IPS DF 6.9 (cell line): ENCODE measurements around the gene ASL.
"Not testable (repeated sequence)": the region's sequence is repeated elsewhere in the genome, so short reads cannot be mapped to it uniquely, and the experiment has no call there.

Experiments used
- DNase-seq: peaks from one replicate; pipeline ENCODE4 v3.0.0-alpha.2; 2013; ENCODE audit warnings: low read depth, low spot score
- H3K27ac ChIP-seq: one replicate; pipeline ENCODE4 v1.5.1; 2013; ENCODE audit warnings: low read length, control low read depth
- H3K27me3 ChIP-seq: 2 replicates; pipeline ENCODE4 v1.6.1; 2013; ENCODE audit warnings: mild to moderate bottlenecking, low read length; ENCODE audit not compliant: control insufficient read depth, insufficient read depth
- H3K36me3 ChIP-seq: 2 replicates; pipeline ENCODE4 v1.6.1; 2013; ENCODE audit warnings: low read length; ENCODE audit not compliant: control insufficient read depth, insufficient read depth
- H3K4me1 ChIP-seq: 2 replicates; pipeline ENCODE4 v1.6.1; 2013; ENCODE audit warnings: low read length; ENCODE audit not compliant: control insufficient read depth, insufficient read depth
- H3K4me3 ChIP-seq: 2 replicates; pipeline ENCODE4 v1.5.1; 2013; ENCODE audit warnings: mild to moderate bottlenecking, low read length
- H3K9me3 ChIP-seq: 2 replicates; pipeline ENCODE4 v1.6.1; 2013; ENCODE audit warnings: low read length, inconsistent platforms; ENCODE audit not compliant: control insufficient read depth, insufficient read depth
- WGBS: extraction: QIAGEN DNeasy Blood & Tissue Kit; methylation state at CpG from one replicate; pipeline ENCODE4 v1.1.7; 2013; ENCODE audit warnings: mixed read lengths, missing lambda C conversion rate; ENCODE audit not compliant: insufficient read length, insufficient coverage; 5-methylcytosine and 5-hydroxymethylcytosine counted together

ASL gene

DNA sequence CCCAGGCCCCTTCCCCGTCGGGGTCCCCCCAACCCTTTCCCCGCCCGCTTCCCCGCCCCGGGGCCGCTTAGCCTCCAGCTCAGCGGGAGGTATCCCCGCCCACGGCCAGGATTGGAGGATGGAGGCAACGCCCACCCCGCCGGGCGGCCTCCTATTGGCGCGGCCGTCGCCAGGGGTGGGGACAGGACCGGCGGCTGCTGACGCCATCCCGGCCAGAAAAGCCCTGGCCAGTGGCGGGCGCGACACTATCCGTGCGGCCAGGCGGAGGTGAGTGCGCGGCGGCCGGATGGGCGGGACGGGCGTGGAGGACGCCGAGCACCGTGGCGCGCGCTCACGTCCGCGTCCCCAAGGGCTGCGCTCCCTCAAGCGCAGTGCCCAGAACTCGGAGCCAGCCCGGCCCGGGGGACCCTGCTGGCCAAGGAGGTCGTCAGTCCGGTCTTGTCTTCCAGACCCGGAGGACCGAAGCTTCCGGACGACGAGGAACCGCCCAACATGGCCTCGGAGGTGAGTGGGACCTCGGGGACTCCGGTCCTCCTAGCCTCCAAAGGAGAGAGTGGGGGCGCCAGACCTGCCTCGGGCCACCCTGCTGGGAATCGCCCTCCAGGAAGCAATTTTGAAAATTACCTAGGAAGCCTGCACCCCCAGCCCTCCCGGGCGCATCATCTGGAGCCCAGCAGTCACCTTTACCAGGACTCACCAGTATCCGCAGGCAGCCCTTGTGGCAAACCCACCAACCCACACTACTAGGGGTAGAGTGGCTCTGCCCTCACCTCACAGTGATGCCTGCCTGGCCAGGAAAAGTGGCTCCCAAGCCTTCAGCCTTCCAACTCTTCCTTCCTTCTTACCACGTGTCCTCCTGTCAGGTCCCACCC, at the start of gene ASL:
Gene ASL (plus strand): TSS at position 230 of the 872 bp plus-strand sequence. CDS start 263 bp downstream, at position 493.
- Histone ChIP-seq H3K27ac (no peak within 1 kb of the TSS), H3K9me3 (no peaks in the 10 kb centered on the region), H3K36me3 (no peaks in the 10 kb centered on the region; the same call in 1 of the 2 replicates), H3K27me3 (no peaks in the 10 kb centered on the region), H3K4me3 (peak within 1 kb of the TSS; percentile 97), H3K4me1 (peaks cover 2% of the 10 kb centered on the region)
- no CpG with 5 or more reads among the region's 67 CpGs for WGBS
- DNase-seq, result peak; percentile 89

DNA sequence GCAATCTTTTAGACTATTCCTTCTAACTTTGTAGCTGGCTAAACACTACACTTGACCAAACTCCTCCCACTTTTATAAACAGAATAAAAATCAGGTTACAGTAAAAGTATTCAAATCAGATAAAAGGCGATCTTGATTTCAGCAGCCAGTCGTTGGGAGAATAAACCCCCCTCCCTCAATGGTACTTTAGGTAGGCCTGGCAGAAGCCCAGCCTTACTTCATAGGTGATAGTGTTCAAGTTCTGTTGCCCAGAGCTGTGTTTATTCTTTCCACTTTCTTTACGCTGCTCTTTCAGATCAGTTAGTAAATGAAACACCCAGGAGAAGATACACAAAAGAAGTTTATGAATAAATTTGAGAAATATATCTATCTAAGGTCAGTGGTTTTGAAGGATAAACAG, 47.3 kb upstream of the ASL start:
- H3K4me1 ChIP-seq, DNase-seq, H3K27ac ChIP-seq, H3K36me3 ChIP-seq, H3K4me3 ChIP-seq, H3K27me3 ChIP-seq, H3K9me3 ChIP-seq: not testable (repeated sequence)
- WGBS, result no CpG with 5 or more reads among the region's 3 CpGs

- Histone ChIP-seq H3K27ac (no peak overlapping the region), H3K4me1 (no peaks in the 10 kb centered on the region), H3K36me3 (no peaks in the 10 kb centered on the region), H3K4me3 (no peak overlapping the region), H3K9me3 (no peaks in the 10 kb centered on the region), H3K27me3 (no peaks in the 10 kb centered on the region)
- no CpG with 5 or more reads among the region's 7 CpGs for WGBS
- no peak for DNase-seq
These were observed 41.9 kb upstream of the ASL start for GRCh38 chr7:66033471-66034385.

DNA sequence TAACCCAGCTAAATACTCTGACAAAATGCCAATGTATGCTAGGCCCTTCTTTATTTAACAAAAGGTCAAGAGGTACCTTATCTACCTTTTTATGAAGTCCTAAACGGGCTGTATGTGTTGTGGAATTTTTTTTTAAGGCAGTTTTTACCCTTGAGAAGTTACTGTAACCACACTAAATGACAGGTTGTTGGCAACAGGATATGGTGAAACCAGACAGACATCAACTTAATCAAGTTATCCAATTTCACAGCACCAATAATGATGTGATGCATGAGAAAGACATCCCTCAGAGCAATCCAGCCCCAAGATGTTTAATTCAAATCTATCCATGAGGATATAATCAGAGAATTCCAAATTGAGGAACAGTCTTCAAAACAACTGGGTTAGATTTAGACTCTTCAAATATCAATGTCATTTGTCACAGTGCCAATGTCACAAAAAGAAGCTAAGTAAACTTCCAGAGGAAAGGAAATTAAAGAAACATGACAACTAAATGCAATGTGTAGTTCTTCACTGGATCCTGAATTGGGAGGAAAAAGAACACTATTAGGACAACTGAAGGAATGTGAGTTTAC, 41.1 kb upstream of the ASL start:
- DNase-seq, H3K4me3 ChIP-seq, H3K4me1 ChIP-seq, H3K36me3 ChIP-seq, H3K9me3 ChIP-seq, H3K27ac ChIP-seq, H3K27me3 ChIP-seq: not testable (repeated sequence)
- WGBS, result no CpG with 5 or more reads among the region's 1 CpG

GRCh38 chr7:66036382-66036781, 39.2 kb upstream of the ASL start:
- H3K4me3 ChIP-seq, result no peak overlapping the region
- no CpG with 5 or more reads among the region's 3 CpGs for WGBS
- H3K36me3 ChIP-seq, result no peaks in the 10 kb centered on the region
- no peaks in the 10 kb centered on the region for H3K9me3 ChIP-seq
- no peaks in the 10 kb centered on the region for H3K4me1 ChIP-seq
- no peak overlapping the region for H3K27ac ChIP-seq
- DNase-seq, result no peak
- no peaks in the 10 kb centered on the region for H3K27me3 ChIP-seq

- no peak for DNase-seq
- no peaks in the 10 kb centered on the region for H3K9me3 ChIP-seq
- no peak overlapping the region for H3K4me3 ChIP-seq
- H3K36me3 ChIP-seq, result no peaks in the 10 kb centered on the region
- no peaks in the 10 kb centered on the region for H3K27me3 ChIP-seq
- no peaks in the 10 kb centered on the region for H3K4me1 ChIP-seq
- H3K27ac ChIP-seq, result no peak overlapping the region
- WGBS, result no CpG with 5 or more reads among the region's 7 CpGs
These were observed 38.8 kb upstream of the ASL start for GRCh38 chr7:66036788-66037187.

DNA sequence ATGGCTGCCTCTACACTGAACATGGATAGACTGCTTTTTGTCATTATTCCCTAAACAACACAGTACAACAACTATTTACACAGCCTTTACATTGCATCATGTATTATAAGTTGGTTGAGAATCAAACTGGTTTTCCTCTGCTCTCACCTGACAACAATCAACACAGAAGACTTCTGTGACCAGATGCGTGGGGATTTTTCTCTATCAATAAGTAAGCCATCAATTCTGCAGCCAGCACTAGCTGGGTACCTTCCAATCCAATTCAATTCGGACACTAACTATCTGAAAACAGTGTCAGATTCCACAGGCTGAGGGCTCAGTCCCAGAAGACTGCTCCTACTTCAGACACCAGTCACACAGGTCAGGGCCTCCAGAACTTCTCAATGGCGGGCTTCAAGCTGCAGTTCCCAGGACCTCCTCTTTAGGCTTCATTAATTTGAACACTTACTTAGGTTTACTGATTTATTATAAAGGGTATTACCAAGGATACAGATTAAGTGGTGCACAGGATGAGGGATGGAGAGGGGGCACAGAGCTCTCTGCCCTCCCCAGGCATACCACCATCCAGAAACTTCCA, 36.4 kb upstream of the ASL start:
- Histone ChIP-seq H3K36me3 (no peaks in the 10 kb centered on the region), H3K4me1 (no peaks in the 10 kb centered on the region), H3K27me3 (no peaks in the 10 kb centered on the region), H3K4me3 (no peak overlapping the region), H3K27ac (no peak overlapping the region), H3K9me3 (no peaks in the 10 kb centered on the region)
- no CpG with 5 or more reads among the region's 3 CpGs for WGBS
- no peak for DNase-seq

DNA sequence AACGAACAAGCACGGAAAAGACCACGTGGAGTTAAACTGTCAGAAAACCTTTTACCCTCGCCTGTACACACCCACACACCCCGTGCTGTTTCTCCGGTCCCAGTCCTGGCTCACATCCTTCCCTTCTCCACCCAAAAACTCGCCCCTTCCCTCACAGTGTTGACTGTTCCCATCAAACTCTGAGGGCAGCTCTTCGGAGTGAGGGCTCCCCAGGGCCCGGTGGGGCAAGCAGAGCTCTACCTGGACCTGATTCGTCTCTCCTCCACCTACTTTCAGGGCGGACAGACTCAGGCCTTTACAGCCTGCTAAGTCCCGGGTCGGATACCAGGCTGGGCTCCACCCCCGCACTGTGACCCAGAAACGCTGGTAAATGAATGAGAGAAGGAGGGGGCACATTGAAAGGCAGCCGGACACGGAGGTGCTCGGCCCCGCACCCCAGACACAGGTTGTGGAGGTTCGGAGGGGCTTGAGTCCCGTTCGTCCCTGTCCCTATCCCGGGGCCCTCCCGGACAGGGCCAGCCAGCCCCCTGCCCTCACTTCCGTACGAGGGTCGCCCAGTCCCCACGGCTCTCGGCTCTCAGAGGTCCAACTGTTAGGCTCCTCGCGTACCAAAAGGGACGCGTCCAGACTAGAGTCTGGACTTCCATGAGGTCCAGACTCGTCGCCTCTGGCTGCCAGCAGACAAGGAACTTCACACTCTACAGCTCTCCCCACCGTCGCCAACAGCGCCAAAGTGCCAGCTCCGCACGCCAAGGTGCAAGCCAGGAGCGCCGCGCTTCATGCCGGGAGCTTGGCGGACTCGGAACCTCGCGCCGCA, 31.7 kb upstream of the ASL start:
- Histone ChIP-seq H3K4me3 (peak overlapping the region; percentile 29; the same call in 1 of the 2 replicates), H3K27me3 (no peaks in the 10 kb centered on the region), H3K36me3 (no peaks in the 10 kb centered on the region), H3K27ac (no peak overlapping the region), H3K9me3 (no peaks in the 10 kb centered on the region), H3K4me1 (no peaks in the 10 kb centered on the region)
- no peak for DNase-seq
- no CpG with 5 or more reads among the region's 49 CpGs for WGBS

GRCh38 chr7:66044498-66044854, 31.1 kb upstream of the ASL start:
- not testable (repeated sequence) for DNase-seq, H3K36me3 ChIP-seq, H3K9me3 ChIP-seq, H3K27ac ChIP-seq, H3K4me1 ChIP-seq, H3K27me3 ChIP-seq
- no CpG with 5 or more reads among the region's 17 CpGs for WGBS
- H3K4me3 ChIP-seq, result peak overlapping the region; percentile 8; the same call in 1 of the 2 replicates
